ENCODE measurements around the gene KRT6C. TPM values are rescaled to one million over a fixed set of nuclear protein-coding genes. Genes with fewer than 3 reads are reported as not detected.

The KRT6C gene
- total and polyA plus RNA-seq, 8 donors = not detected

GRCh38 chr12:52432559-52433207 is 40.9 kb downstream of the KRT6C start:
- WGBS, 2 donors = 71 to 85% methylated on average over 6 of the region's 6 CpGs
- no peaks in the 10 kb centered on the region for H3K9me3 ChIP-seq
- FAIRE-seq = no peak
- H3K27me3 ChIP-seq = no peaks in the 10 kb centered on the region
- intact Hi-C loops (cut with DNase I) = no loop called here
- H3K27ac ChIP-seq = no peak overlapping the region
- TF ChIP-seq, protein P1, sequence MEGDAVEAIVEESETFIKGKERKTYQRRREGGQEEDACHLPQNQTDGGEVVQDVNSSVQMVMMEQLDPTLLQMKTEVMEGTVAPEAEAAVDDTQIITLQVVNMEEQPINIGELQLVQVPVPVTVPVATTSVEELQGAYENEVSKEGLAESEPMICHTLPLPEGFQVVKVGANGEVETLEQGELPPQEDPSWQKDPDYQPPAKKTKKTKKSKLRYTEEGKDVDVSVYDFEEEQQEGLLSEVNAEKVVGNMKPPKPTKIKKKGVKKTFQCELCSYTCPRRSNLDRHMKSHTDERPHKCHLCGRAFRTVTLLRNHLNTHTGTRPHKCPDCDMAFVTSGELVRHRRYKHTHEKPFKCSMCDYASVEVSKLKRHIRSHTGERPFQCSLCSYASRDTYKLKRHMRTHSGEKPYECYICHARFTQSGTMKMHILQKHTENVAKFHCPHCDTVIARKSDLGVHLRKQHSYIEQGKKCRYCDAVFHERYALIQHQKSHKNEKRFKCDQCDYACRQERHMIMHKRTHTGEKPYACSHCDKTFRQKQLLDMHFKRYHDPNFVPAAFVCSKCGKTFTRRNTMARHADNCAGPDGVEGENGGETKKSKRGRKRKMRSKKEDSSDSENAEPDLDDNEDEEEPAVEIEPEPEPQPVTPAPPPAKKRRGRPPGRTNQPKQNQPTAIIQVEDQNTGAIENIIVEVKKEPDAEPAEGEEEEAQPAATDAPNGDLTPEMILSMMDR (IDR thresholded peaks at IDR 0.05) = no peak
- no peaks in the 10 kb centered on the region for H3K36me3 ChIP-seq
- DNase-seq = no peak
- no peak overlapping the region for H3K4me3 ChIP-seq
- no peaks in the 10 kb centered on the region for H3K4me1 ChIP-seq
- ATAC-seq = no peak

DNA sequence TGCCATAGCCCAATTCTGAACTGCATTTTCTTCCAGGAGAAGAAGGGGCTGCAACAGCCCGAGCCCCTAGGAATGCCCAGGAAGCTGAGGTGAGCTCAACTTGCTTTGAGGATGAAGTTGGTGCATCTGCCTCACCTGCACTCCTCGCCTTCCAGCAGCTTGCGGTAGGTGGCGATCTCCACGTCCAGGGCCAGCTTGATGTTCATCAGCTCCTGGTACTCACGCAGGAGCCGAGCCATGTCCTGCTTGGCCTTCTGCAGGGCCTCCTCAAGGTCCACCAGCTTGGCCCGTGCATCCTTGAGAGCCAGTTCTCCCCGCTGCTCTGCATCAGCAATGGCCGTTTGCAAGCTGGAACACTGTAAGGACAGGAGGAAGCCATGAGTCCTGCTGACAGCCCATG is 45.5 kb downstream of the KRT6C start:
- DNase-seq (no peak), FAIRE-seq (no peak), ATAC-seq (no peak)
- Histone ChIP-seq H3K9me3 (no peaks in the 10 kb centered on the region), H3K36me3 (no peaks in the 10 kb centered on the region), H3K27me3 (no peaks in the 10 kb centered on the region), H3K4me1 (no peaks in the 10 kb centered on the region), H3K4me3 (no peak overlapping the region), H3K27ac (no peak overlapping the region)
- 78 to 87% methylated on average over 10 of the region's 10 CpGs for WGBS, 2 donors
- TF ChIP-seq, protein P1 (IDR thresholded peaks at IDR 0.05) = no peak
- intact Hi-C loops (cut with DNase I) = no loop called here

GRCh38 chr12:52427083-52427482 is 46.5 kb downstream of the KRT6C start:
- TF ChIP-seq, protein P1 (IDR thresholded peaks at IDR 0.05) = no peak
- no peak overlapping the region for H3K4me3 ChIP-seq
- H3K36me3 ChIP-seq = no peaks in the 10 kb centered on the region
- FAIRE-seq = no peak
- no peak for DNase-seq
- H3K27ac ChIP-seq = no peak overlapping the region
- H3K4me1 ChIP-seq = no peaks in the 10 kb centered on the region
- no peaks in the 10 kb centered on the region for H3K9me3 ChIP-seq
- ATAC-seq = no peak
- WGBS, 2 donors = 84 to 90% methylated on average over 1 of the region's 1 CpG
- H3K27me3 ChIP-seq = no peaks in the 10 kb centered on the region
- intact Hi-C loops (cut with DNase I) = no loop called here

- H3K27me3 ChIP-seq = no peaks in the 10 kb centered on the region
- ATAC-seq (no peak), FAIRE-seq (no peak), DNase-seq (no peak)
- H3K4me3 ChIP-seq = no peak overlapping the region
- TF ChIP-seq, protein P1 (IDR thresholded peaks at IDR 0.05) = no peak
- WGBS, 2 donors = 88% methylated on average over 2 of the region's 2 CpGs
- no peaks in the 10 kb centered on the region for H3K36me3 ChIP-seq
- no peaks in the 10 kb centered on the region for H3K4me1 ChIP-seq
- H3K9me3 ChIP-seq = no peaks in the 10 kb centered on the region
- intact Hi-C loops (cut with DNase I) = no loop called here
- H3K27ac ChIP-seq = no peak overlapping the region
Measured at GRCh38 chr12:52426034-52426433, 47.6 kb downstream of the KRT6C start.

GRCh38 chr12:52425466-52425865 is 48.1 kb downstream of the KRT6C start:
- FAIRE-seq (no peak), ATAC-seq (no peak), DNase-seq (no peak)
- 82 to 83% methylated on average over 5 of the region's 5 CpGs for WGBS, 2 donors
- intact Hi-C loops (cut with DNase I) = no loop called here
- Histone ChIP-seq H3K4me1 (no peaks in the 10 kb centered on the region), H3K36me3 (no peaks in the 10 kb centered on the region), H3K9me3 (no peaks in the 10 kb centered on the region), H3K4me3 (no peak overlapping the region), H3K27me3 (no peaks in the 10 kb centered on the region), H3K27ac (no peak overlapping the region)
- TF ChIP-seq, protein P1 (IDR thresholded peaks at IDR 0.05) = no peak

Data from pancreas (tissue), 10 donors.